Occipital lobe (tissue), 2 donors: ENCODE results near the gene PCED1B. TPM values are rescaled to one million over a fixed set of nuclear protein-coding genes. Genes with fewer than 3 reads are reported as not detected.

Experiments
- DNase-seq: peaks from one replicate; lab custom pipeline; 2025; lab: John Stamatoyannopoulos, UW
- total RNA-seq: library from RNA; depleted of rRNA; stranded (reverse); fragments of >200 nt; gene quantifications from one replicate; pipeline ENCODE4 v1.2.3, GENCODE V29; 2014

PCED1B gene
- total RNA-seq, 1 donor from 2014 or later = 0.94 TPM

DNA sequence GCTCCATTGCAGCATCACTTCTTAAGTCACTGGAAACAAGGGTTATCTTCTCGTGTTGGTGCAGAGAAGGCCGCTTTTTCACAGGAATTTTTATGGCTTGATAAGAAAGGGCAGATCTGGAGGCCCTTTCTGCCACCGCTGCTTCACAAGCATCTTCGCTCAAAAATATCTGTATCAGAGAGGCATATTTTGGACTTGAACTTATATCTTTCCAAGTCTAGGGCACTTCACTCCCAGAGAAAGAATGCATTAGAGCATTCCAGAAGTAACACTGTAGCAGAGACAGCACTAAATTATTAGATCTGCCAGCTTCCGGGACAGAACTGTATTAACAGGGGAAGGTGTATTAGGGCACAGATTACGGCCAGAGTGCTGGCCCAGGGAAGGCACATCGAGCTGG lies 152.0 kb downstream of the PCED1B start:
- no peak for DNase-seq

- DNase-seq = no peak
These were observed 155.2 kb downstream of the PCED1B start for GRCh38 chr12:47234576-47235141.

DNA sequence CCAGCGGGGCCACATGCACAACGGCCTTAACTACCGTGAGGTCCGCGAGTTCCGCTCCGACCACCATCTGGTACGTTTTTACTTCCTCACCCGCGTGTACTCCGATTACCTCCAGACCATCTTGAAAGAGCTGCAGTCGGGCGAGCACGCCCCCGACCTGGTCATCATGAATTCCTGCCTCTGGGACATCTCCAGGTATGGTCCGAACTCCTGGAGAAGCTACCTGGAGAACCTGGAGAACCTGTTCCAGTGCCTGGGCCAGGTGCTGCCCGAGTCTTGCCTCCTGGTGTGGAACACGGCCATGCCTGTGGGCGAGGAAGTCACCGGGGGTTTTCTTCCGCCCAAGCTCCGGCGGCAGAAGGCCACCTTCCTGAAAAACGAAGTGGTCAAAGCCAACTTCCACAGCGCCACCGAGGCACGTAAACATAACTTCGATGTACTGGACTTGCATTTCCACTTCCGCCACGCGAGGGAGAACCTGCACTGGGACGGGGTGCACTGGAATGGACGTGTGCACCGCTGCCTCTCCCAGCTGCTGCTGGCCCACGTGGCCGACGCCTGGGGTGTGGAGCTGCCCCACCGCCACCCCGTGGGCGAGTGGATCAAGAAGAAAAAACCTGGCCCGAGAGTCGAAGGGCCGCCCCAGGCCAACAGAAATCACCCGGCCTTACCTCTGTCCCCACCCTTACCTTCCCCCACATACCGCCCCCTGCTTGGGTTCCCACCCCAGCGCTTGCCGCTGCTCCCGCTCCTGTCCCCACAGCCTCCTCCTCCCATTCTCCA lies 156.0 kb downstream of the PCED1B start:
- no peak for DNase-seq

- no peak for DNase-seq
These were observed 156.8 kb downstream of the PCED1B start for GRCh38 chr12:47236109-47236714.

- DNase-seq = no peak
These were observed 158.4 kb downstream of the PCED1B start for GRCh38 chr12:47237751-47238211.

GRCh38 chr12:47238669-47239114 lies 159.3 kb downstream of the PCED1B start:
- no peak for DNase-seq

- DNase-seq = no peak
These were observed 163.0 kb downstream of the PCED1B start for GRCh38 chr12:47242426-47242825.

DNA sequence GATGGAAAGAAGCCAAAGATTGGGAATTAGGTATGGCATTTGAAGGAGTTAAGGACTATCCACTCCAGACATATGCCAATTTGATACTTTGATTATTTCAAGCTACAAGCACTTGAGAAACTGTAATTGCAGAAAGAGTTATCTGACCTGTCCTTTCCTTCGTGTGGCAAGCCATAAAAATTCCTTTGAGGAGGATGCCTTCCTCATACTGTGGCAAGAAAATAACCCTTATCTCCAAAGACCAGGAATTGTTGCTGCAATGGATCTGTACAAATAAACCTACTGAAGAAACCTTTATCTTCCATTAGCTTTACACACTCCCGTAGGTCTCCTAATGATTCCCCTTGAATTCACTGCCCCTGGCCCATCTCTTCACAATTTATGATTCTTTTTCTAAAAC lies 165.4 kb downstream of the PCED1B start:
- DNase-seq = no peak

DNA sequence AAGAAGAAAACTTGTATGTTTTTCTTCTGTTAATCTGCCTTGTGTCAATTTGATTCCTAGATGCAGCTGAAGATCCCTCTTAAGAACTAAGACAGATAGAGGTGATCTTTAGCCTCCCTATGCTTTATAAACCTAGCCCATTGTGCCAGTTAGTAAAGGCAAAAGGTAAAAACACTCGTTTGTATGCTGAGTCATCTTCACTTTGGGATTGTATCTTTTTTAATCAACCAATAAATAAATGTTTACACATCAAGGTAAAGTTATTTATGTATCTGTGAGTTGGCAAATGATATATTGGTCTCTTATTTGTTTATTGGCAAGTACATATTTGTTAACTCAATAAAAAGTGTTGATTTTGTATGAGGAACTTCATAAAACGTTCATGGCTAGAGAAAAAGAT lies 166.2 kb downstream of the PCED1B start:
- no peak for DNase-seq

- no peak for DNase-seq
These were observed 168.0 kb downstream of the PCED1B start for GRCh38 chr12:47247418-47247817.

DNA sequence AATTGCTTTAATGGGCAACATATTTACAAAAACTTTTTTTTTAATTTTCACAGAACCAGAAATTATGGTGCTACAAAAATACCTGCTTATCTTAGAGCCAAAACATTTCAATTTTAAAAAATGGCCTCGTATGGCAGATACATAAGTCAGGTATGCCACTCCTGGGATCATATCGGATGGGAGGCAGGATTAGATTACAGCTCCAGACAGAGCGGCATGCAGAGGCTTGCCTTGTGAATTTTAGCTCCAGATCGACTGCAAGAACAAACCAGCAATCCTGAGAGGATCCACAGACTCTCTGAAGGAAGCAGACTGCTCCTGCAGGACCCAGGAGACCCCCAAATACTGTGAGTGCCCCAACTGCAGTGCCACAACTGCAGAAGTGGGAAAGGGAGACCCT lies 169.7 kb downstream of the PCED1B start:
- DNase-seq = no peak

DNA sequence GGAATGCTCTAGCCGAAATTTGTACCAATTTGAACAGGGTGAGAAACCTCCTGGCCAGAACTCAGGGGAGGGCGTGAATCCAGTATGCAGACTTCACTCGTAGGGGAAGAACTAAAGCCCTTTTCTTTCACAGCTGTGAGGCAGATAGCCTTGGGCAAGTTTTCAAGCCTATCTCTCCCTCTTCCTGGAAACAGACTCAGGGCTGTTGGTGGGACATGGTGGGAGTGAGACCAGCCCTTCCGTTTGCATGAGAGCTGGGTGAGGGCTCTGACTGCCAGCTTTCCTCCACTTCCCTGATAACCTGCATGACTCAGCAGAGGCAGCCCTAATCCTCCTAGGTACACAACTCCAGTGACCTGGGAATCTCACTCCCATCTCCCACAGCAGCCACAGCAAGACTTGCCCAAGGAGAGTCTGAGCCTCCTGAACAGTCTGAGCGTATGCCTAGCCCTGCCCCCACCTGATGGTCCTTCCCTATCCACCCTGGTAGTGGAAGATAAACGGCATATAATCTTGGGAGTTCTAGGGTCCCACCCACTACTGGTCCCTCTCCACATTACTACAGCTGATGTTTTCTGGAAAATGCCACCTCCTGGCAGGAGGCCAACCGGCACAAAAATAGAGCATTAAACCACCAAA lies 170.4 kb downstream of the PCED1B start:
- no peak for DNase-seq

DNA sequence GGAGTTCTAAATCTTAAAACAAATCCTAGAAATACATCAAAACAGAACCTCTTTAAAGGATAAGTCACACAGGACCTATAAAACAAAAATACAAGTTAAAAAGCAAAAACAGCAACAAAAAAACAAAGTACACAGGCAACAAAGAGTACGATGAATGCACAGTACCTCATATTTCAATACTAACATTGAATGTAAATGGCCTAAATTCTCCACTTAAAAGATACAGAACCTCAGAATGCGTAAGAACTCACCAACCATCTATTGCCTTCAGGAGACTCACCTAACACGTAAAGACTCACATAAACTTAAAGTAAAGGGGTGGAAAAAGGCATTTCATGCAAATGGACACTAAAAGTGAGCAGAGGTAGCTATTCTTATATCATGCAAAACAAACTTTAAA lies 172.5 kb downstream of the PCED1B start:
- DNase-seq = no peak

GRCh38 chr12:47264951-47265350 lies 185.5 kb downstream of the PCED1B start:
- DNase-seq = no peak

DNA sequence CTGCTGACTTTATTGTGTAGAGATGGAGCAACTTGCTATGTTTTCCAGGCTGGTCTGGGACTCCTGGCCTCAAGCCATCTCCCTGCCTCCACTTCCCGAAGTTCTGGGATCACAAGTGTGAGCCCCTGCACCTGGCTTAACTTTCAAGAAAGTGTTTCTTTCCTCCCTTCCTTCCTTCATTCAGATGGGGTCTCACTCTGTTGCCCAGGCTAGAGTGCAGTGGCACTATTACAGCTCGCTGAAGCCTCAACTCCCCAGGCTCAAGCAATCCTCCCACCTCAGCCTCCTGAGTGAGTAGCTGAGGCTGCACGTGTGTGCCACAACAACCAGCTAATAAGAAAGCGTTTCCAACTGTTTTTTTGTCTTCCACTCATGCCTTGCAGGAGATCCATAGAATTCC lies 186.0 kb downstream of the PCED1B start:
- DNase-seq = no peak

- no peak for DNase-seq
These were observed 188.2 kb downstream of the PCED1B start for GRCh38 chr12:47267571-47267970.

DNA sequence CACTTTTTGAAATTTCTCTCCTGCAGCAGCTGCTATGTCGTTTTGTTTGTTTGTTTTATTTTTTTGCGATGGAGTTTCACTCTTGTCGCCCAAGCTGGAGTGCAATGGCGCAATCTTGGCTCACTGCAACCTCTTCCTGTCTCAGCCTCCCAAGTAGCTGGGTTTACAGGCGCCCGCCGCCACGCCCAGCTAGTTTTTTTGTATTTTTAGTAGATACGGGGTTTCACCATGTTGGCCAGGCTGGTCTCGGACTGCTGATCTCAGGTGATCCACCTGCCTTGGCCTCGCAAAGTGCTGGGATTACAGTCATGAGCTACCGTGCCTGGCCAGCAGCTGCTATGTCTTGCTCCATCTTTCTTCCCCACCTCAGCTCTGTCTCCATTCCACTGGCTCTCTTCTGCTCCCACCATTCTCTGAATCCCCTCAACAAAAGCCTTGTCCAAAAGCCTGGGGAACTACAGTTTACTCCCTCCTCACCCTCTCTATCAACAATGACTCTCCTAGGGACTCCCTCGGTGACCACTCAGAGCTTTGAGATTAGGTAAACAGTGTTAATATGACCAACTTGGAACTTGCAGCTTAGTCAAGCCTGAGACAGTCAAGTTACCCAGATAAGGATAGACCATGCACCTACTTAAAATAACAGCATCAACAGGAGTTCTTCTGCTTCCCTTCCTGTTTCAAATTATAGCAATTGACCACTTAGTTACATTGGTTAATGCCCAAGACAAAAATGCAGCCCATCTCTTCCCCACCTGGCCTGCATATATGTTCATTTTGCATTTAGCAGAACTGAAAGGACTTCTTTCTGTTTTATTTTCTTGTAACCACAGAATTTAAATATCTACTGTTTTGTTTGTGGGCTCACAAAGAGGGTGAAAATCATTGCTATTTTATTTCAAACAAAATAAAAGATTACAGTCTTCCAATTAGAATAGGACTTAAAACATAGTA lies 189.4 kb downstream of the PCED1B start:
- DNase-seq = no peak

- no peak for DNase-seq
These were observed 190.5 kb downstream of the PCED1B start for GRCh38 chr12:47269916-47270315.

DNA sequence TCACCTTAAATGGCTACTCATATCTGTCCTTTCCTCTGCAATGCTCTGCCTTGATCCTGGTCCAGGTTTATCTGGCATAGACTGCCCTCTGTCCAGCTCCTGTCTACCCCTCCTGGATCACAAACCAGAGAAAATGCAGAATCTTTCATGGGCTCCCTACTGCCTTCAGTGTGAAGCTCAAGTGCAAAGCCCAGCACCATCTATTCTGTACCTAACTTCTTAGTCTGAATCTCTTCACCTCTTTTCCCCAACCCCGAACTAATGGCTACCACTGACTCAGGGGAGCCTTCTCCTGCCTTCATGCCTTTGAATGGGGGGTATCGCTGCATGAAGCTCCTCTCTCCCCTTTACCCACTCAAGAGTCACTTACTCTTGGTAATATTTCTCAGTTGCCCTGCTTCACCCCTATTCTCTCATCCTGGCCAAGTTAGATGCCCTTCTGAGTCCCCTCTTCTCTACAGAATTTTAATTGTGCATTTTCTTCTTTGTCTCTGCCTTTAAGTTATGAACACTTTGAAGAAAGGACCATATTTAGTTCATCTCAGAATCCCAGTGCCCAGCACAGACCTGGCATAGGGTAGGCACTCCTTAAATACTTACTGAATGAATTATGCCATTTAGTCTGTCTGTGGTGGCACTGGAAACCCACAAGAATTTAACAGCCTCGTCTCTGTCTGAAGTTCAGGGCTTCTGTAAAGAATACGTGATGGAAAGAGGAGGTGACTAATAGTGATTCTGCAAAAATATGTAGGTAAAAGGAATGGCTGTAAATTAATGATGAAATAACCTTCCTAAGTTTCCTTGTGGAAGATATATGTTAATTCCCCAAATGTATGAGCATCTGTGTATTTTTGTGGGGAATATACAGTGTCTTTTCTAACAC lies 191.6 kb downstream of the PCED1B start:
- DNase-seq = no peak

GRCh38 chr12:47271800-47272239 lies 192.4 kb downstream of the PCED1B start:
- DNase-seq = no peak
